Keratinocyte (primary cell): ENCODE results near the gene RTCA.

Experiments
- CTCF ChIP-seq, 3 experiments: IDR thresholded peaks in 1 of 3; conservative IDR thresholded peaks in 1 of 3; optimal IDR thresholded peaks in 1 of 3; 2 replicates in 2 of 3; 3 replicates in 1 of 3; pipeline versions ENCODE3 to v1.5.1; 2011; ENCODE audit warnings: low read length in 3 of 3, mild to moderate bottlenecking in 3 of 3, moderate library complexity in 2 of 3, control low read depth in 1 of 3, inconsistent platforms in 1 of 3; ENCODE audit not compliant: insufficient read depth in 2 of 3; ENCODE audit errors: extremely low read depth in 1 of 3
- EZH2 ChIP-seq: IDR thresholded peaks from one replicate; pipeline ENCODE4 v1.6.1; 2012; ENCODE audit warnings: inconsistent platforms, mild to moderate bottlenecking, low read length, moderate library complexity

- TF ChIP-seq CTCF (optimal IDR thresholded peaks at IDR 0.05 in 1 of 3, IDR thresholded peaks at IDR 0.05 in 1 of 3, conservative IDR thresholded peaks at IDR 0.05 in 1 of 3; ENCODE audit: extremely low read depth in 1 of 3, insufficient read depth in 2 of 3, low read length in 3 of 3), result no peak
- TF ChIP-seq EZH2, result no peak
Measured at GRCh38 chr1:100239961-100240360, 26.1 kb upstream of the RTCA start.
